ENCODE data around the gene DLG2.
"Not testable (repeated sequence)": the region's sequence is repeated elsewhere in the genome, so short reads cannot be mapped to it uniquely, and the experiment has no call there.

Gene DLG2

GRCh38 chr11:85634747-85635146, 7.6 kb upstream of the DLG2 start:
- no peak for DNase-seq

GRCh38 chr11:85628771-85629341, 1.7 kb upstream of the DLG2 start:
- DNase-seq, result no peak

- DNase-seq, result peak; percentile 99
Measured at GRCh38 chr11:85627998-85628770, 1.0 kb upstream of the DLG2 start, which contains the start of gene TMEM126B. TSS of gene TMEM126B (plus strand) at chr11:85628593. CDS start at chr11:85628608, 15 bp downstream.

- DNase-seq, result peak; percentile 45
Measured at GRCh38 chr11:85626496-85626895, 648 bp downstream of the DLG2 start.

GRCh38 chr11:85620256-85620655, 6.9 kb downstream of the DLG2 start:
- DNase-seq, result no peak

- no peak for DNase-seq
Measured at GRCh38 chr11:85619499-85619898, 7.6 kb downstream of the DLG2 start.

- DNase-seq, result not testable (repeated sequence)
Measured at GRCh38 chr11:85611643-85612042, 15.5 kb downstream of the DLG2 start.

- not testable (repeated sequence) for DNase-seq
Measured at GRCh38 chr11:85609286-85609685, 17.9 kb downstream of the DLG2 start.

GRCh38 chr11:85608621-85609020, 18.5 kb downstream of the DLG2 start:
- DNase-seq, result not testable (repeated sequence)

- not testable (repeated sequence) for DNase-seq
Measured at GRCh38 chr11:85606237-85606636, 20.9 kb downstream of the DLG2 start.

- no peak for DNase-seq
Measured at GRCh38 chr11:85603220-85603619, 23.9 kb downstream of the DLG2 start.

- no peak for DNase-seq
Measured at GRCh38 chr11:85602526-85603213, 24.5 kb downstream of the DLG2 start.

- DNase-seq, result no peak
Measured at GRCh38 chr11:85599083-85599482, 28.1 kb downstream of the DLG2 start.

- peak; percentile 50 for DNase-seq
Measured at GRCh38 chr11:85596886-85597285, 30.3 kb downstream of the DLG2 start.

GRCh38 chr11:85595285-85595884, 31.8 kb downstream of the DLG2 start:
- DNase-seq, result peak; percentile 69

GRCh38 chr11:85590848-85591483, 36.2 kb downstream of the DLG2 start:
- peak; percentile 37 for DNase-seq

- DNase-seq, result no peak
Measured at GRCh38 chr11:85589373-85589772, 37.8 kb downstream of the DLG2 start.

- no peak for DNase-seq
Measured at GRCh38 chr11:85582111-85582510, 45.0 kb downstream of the DLG2 start.

GRCh38 chr11:85575388-85575787, 51.8 kb downstream of the DLG2 start:
- no peak for DNase-seq

- no peak for DNase-seq
Measured at GRCh38 chr11:85572056-85572455, 55.1 kb downstream of the DLG2 start.

- DNase-seq, result no peak
Measured at GRCh38 chr11:85569525-85569924, 57.6 kb downstream of the DLG2 start.

- DNase-seq, result no peak
Measured at GRCh38 chr11:85558411-85558810, 68.7 kb downstream of the DLG2 start.

GRCh38 chr11:85551881-85552280, 75.3 kb downstream of the DLG2 start:
- no peak for DNase-seq
